GM18526 (cell line): ENCODE measurements around the gene SLC22A4.

Source experiments
- POLR2A ChIP-seq: IDR thresholded peaks from 3 replicates; pipeline ENCODE4 v1.6.1; 2011; ENCODE audit not compliant: insufficient read length; ENCODE audit errors: extremely low read depth

Gene SLC22A4

GRCh38 chr5:132259069-132259851 lies 34.9 kb upstream of the SLC22A4 start:
- TF ChIP-seq POLR2A: no peak

DNA sequence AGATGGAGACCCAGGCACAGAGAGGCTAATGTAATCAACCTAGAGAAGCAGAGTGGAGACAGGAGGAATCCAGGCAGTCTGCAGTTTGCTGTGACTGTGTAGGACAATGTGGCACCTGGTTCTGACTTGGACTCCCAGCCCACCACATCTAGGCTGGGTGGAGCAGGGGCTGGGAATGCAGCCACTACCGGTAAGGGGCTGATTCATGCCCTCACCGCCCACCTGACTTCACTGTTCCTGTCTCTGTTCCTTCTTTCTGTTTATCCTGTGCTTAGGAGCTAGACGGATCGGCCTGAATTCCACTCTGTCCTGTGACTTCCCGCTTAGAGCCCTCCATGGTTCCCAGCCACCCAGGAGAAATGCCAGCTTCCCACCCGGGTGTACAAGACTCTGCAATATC lies 34.1 kb upstream of the SLC22A4 start:
- TF ChIP-seq POLR2A: no peak

- TF ChIP-seq POLR2A: no peak
Observed at GRCh38 chr5:132260714-132261551, 33.3 kb upstream of the SLC22A4 start.

DNA sequence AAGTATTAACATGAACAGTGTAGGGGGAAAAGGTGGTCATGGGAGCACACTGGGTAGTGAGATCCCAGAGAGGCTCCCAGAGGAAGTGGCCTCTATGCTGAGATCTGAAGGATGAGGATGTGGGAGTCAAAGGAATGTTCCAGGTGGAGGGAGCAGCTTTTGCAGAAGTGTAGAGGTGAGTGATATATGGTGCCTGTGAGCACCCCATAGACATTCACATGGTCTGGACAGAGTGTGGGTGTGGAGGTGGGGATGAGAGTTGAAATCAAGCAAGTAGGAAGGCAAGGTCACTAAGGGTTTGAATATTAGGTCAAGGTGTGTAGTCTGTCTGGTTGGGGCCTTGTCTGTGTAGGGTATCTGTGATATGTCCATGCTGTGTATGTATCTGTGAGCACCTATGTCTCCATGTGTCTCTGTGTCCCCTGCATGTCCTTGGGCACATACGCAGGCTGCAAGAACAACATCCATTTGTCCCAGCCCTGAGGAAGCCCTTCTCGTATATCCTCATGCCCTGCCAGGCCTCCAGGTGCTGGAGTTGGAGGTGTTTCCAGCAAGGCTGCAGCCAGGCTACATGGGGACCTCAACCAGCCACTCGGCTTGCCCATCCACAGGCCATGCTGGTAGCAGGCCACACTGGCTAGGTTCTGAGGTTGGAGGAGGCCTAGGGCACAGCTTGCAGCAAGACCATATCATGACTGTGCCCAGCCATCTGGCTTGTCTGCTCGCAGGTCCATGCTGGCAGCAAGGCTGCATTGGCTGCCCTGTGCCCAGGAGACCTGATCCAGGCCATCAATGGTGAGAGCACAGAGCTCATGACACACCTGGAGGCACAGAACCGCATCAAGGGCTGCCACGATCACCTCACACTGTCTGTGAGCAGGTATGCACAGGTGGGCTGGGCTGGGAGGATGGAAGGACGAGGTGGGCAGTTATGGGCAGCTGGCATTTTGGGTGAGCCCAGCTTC lies 32.0 kb upstream of the SLC22A4 start:
- no peak for TF ChIP-seq POLR2A

DNA sequence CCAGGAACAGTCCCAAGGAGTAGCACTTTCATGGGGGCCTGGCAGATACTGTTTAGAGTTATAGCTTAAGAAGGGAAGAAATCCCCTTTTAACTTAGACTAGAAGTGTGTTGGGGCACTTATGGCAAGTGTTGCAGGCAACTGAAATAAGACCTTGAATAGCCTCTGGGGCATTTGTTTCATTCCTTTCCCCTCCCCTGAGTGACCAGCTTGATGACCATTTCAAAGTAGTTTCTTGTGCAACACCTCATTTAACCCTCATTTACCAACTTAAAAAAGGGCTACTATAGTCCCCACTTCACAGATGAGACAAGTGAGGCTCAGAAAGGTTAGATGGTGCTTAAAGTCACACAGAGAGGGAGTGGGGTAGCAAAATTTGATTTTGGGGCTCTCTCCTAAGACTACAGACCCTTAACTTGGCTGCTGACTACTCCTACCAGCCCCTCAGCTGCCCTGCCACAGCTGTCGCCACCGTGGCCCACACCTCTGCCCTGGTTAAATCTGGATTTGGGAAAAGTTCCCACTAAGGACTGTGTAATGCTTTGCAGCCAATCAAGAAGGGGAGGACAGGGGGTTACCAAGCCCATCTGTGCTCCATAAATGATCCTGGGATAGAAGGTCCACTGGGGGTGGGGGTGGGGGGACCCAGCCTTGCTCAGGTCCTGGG lies 31.2 kb upstream of the SLC22A4 start:
- TF ChIP-seq POLR2A: no peak

- TF ChIP-seq POLR2A: no peak
Observed at GRCh38 chr5:132263548-132264261, 30.5 kb upstream of the SLC22A4 start.

DNA sequence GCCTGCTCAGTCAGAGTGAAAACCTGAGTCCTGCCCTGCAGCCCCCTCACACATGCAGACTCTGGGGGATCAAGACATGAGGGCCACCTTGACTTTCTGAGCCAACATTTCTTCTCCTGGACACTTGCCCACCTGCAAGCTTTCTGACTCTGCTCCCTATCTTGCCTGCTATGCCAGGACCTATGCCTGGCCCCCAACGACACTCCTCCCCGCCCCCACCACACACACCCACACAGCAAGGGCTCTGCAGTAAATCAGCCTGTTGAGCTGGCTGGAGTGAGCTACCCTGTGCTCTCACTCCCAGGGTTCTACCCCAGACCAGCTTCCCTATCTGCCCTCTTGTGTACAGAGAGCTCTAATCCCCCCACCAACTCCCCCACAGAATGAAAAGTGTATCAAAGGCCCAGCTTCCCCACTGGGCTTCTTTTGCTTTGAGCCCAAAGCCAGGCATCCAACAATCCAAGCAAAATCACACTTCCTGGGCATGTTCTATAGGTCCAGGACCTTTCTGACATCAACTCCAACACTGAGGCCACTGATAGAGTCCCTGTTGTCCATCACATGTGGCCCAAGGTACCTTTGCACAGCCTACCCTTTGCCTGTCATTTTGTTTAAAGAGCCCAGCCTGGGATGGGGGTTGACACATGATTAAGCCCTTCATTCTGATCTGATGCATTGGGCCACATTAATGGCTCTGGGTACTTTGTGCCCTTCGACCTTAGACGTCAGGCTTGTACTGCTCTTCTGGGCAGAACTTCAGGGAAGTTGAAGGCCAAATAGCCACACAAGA lies 29.5 kb upstream of the SLC22A4 start:
- no peak for TF ChIP-seq POLR2A

DNA sequence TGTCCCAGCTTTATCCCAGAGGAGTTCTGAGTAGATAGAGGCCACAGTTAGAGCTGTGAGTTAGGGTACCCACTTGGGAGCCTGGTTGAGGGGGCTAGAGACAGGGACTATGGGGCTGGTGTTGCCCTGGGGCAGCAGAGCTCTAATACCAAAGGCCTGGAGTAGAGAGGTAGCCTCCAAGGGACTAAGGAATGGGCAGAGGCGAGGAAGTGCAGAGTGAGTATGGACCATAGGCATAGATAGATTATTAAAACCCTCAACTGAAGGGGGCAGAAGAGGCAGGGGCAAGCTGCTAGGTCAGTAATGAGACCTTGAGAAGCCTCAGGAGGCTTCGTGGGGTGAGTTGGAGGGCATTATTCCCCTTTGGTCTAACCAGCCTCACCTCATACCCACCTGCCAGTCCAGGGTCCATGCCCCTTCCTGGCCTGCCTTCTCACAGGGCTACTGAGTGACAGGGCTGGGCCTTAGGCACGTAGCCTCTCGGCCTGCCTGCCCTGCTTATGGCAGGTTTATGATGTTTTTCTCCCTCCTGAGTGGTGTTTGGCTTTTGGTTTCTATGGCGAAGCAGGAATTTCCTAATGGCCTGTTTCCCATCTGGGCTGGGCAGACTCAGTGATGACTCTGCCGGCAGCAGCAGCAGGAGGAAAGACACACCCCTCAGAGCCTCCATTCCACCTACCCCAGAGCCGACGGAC lies 28.7 kb upstream of the SLC22A4 start:
- TF ChIP-seq POLR2A: no peak

DNA sequence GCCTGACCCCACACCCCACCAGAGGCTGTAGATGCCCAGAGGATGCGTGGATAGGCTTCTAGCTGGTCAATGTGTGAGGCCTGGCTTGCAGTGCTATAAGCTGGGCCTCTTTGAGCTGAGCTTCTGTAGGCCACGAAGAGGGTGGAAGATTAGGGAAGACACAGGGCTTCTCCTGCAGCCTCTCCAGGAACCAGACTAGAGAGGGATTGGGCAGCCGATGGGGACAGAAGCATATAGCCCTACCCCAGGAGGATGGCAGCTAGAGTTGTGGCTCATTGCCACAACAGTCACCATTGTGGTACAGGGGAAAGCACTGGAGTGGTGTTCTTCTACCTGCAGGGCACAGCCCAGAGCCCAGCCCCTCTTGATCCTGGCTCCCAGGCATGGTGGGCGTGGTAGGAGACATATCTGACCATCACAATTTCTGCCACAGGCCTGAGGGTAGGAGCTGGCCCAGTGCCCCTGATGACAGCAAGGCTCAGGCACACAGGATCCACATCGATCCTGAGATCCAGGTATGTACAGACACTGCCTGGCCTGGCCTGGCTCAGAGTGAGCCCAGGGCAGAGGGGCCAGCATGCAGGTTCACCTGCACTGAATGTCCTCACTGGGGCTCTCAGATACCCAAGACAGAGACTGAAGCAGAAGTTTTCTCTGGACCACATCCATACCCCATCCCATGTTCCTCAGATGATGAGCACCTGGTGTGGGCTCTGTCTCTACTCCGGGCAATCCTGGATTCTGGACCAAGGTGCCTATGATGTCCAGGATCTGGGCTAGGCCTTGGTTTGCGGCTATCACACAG lies 28.0 kb upstream of the SLC22A4 start:
- no peak for TF ChIP-seq POLR2A

- no peak for TF ChIP-seq POLR2A
Observed at GRCh38 chr5:132266836-132267160, 27.4 kb upstream of the SLC22A4 start.

DNA sequence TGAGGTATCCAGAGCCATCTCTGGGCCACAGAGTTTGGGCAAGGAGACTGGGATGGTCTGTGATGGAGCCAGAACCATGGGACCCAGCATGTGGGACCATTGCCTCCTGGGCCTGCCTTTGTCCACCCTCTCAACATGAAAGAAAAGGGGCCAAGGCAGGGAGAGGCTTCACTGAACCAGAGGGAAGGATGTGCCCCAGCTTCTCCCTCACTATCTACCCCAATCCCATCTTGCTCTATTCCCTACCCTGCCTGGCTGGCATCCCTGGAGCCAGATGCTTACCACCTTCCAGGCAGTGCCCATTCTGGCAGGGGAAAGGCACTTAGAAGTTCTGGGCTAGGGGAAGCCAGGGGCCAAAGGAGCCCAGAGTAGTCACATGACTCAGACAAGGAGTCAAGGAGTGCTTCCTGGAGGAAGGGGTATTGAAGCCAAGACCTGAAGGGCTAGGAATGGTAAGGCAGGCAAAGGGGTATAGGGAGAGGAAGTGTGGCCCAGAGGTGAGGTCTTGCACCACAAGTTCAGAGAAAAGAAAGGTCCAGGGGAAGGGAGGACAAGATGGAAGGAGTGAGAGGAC lies 26.9 kb upstream of the SLC22A4 start:
- TF ChIP-seq POLR2A: no peak
